Mucosa of rectum (tissue), 2 donors: ENCODE data around the gene SMPD1.
A peak's percentile ranks its signal among the peaks of the same experiment; 100 is the strongest.

Experiments used
- H3K27ac ChIP-seq, 2 donors: one replicate each; pipeline ENCODE4 v1.7.0; 2013; ENCODE audit warnings: inconsistent platforms in 2 of 2, low read depth in 2 of 2, low read length in 2 of 2
- H3K27me3 ChIP-seq, 2 donors: one replicate each; pipeline ENCODE4 v1.7.0; 2013; ENCODE audit warnings: low read length in 2 of 2; ENCODE audit not compliant: control insufficient read depth in 2 of 2, insufficient read depth in 2 of 2
- H3K36me3 ChIP-seq, 2 donors: one replicate each; pipeline ENCODE4 v1.7.0; 2013; ENCODE audit warnings: low read length in 2 of 2; ENCODE audit not compliant: control insufficient read depth in 2 of 2, insufficient read depth in 2 of 2
- H3K4me1 ChIP-seq, 2 donors: one replicate each; pipeline ENCODE4 v1.7.0; 2013; ENCODE audit warnings: low read length in 2 of 2, mild to moderate bottlenecking in 1 of 2; ENCODE audit not compliant: control insufficient read depth in 2 of 2, insufficient read depth in 2 of 2
- H3K4me3 ChIP-seq, 2 donors: one replicate each; pipeline ENCODE4 v1.7.0; 2013; ENCODE audit warnings: low read length in 2 of 2
- H3K9ac ChIP-seq, 2 donors: one replicate each; pipeline ENCODE4 v1.7.0; 2013; ENCODE audit warnings: low read length in 2 of 2, low read depth in 1 of 2, mild to moderate bottlenecking in 1 of 2
- H3K9me3 ChIP-seq, 2 donors: one replicate each; pipeline ENCODE4 v1.7.0; 2013; ENCODE audit warnings: low read length in 2 of 2; ENCODE audit not compliant: control insufficient read depth in 2 of 2
- donor health status: healthy.
- donor health status: Normal muscosa, but diverticular disease.

Gene SMPD1

GRCh38 chr11:6389905-6390717, at the start of gene SMPD1:
SMPD1 (plus strand) TSS chr11:6390474; CDS start chr11:6390599, 125 bp downstream.
- H3K27me3 ChIP-seq, result no peaks in the 10 kb centered on the region
- peaks cover 2% of the 10 kb centered on the region in 2 donors for H3K36me3 ChIP-seq
- no peaks in the 10 kb centered on the region for H3K9me3 ChIP-seq
- H3K4me3 ChIP-seq, result peak within 1 kb of the TSS; percentile 79 to 90
- peak within 1 kb of the TSS; percentile 93 to 97 for H3K27ac ChIP-seq
- H3K9ac ChIP-seq, result peak within 1 kb of the TSS; percentile 82 to 89
- H3K4me1 ChIP-seq, result peaks cover 21 to 31% of the 10 kb centered on the region in 2 donors

DNA sequence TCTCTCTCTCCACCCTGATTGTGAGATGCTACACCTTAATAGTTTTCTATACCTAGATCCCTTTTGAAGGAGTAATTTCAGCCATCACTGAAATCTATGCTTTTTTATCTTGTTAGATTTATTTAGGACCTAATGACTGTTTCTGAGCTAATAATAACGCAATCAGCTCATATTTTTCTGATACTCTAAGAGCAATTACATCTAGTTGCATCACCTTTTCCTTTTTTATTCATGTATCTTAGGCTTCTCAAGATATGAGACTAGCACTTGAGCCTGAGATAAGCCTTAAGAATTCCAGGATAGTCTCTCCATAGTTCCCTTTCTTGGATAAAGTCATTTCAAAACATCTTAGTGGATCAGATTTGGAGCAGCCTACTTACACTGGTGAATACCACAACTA, 44.9 kb upstream of the SMPD1 start:
- Histone ChIP-seq H3K9ac (no peak overlapping the region), H3K27me3 (no peaks in the 10 kb centered on the region), H3K4me1 (no peaks in the 10 kb centered on the region), H3K9me3 (no peaks in the 10 kb centered on the region), H3K4me3 (no peak overlapping the region), H3K27ac (no peak overlapping the region), H3K36me3 (no peaks in the 10 kb centered on the region)

DNA sequence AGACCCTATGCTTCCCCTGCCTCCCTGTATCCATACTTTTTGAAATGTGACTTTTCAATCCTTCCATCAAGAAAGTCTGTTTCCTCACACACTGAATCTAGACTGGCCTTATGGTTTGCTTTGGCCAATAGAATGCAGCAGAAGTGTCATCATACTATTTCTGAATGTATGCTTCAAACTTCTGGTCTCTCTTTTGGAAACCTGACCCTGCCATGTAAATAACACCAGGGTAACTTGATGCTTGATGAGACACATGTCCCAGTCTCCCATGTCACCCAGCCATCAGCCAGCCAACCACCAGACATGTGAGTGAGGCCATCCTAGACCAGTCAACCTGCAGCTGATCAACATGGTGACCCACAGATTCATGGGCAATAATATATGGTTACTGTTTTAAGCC, 40.2 kb upstream of the SMPD1 start:
- no peaks in the 10 kb centered on the region for H3K9me3 ChIP-seq

GRCh38 chr11:6350486-6350885, 39.8 kb upstream of the SMPD1 start:
- H3K4me1 ChIP-seq, result no peaks in the 10 kb centered on the region
- H3K9me3 ChIP-seq, result no peaks in the 10 kb centered on the region
- no peaks in the 10 kb centered on the region for H3K27me3 ChIP-seq
- no peak overlapping the region for H3K4me3 ChIP-seq
- H3K9ac ChIP-seq, result no peak overlapping the region
- no peak overlapping the region for H3K27ac ChIP-seq
- H3K36me3 ChIP-seq, result no peaks in the 10 kb centered on the region

More for the DNA sequence above, 40.2 kb upstream of the SMPD1 start:
- no peaks in the 10 kb centered on the region for H3K36me3 ChIP-seq
- H3K9ac ChIP-seq, result no peak overlapping the region
- no peak overlapping the region for H3K27ac ChIP-seq
- no peak overlapping the region for H3K4me3 ChIP-seq
- no peaks in the 10 kb centered on the region for H3K27me3 ChIP-seq
- no peaks in the 10 kb centered on the region for H3K4me1 ChIP-seq

DNA sequence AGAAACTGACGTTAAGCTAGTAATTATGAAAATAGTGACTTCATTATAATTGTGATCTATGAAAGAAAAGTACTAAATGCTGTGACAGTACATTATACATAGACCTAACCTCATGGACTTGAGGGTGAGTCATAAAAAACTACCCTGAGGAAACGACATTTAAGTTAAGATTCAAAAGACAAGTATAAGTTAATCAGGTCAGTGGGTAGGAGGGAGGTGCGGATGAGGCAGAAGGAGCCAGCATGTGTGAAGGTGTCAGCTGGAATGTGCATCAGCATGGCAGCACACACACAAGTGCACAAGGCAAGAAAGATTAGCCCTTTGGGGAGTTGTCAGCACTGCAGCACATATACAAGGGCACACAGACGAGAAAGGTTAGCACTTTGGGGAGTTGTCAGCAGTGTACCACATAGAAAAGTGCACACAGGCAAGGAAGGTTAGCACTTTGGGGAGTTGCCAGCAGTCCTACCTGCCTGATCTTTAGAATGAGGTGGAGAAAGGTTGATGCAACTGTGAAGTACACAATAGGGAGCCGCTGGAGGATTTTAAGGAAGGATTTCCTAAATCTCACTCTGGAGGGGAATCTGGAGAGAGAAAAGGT, 38.4 kb upstream of the SMPD1 start:
- H3K4me1 ChIP-seq, result no peaks in the 10 kb centered on the region
- no peaks in the 10 kb centered on the region for H3K9me3 ChIP-seq
- no peaks in the 10 kb centered on the region for H3K36me3 ChIP-seq
- no peak overlapping the region for H3K4me3 ChIP-seq
- no peak overlapping the region for H3K9ac ChIP-seq
- H3K27ac ChIP-seq, result no peak overlapping the region
- no peaks in the 10 kb centered on the region for H3K27me3 ChIP-seq

DNA sequence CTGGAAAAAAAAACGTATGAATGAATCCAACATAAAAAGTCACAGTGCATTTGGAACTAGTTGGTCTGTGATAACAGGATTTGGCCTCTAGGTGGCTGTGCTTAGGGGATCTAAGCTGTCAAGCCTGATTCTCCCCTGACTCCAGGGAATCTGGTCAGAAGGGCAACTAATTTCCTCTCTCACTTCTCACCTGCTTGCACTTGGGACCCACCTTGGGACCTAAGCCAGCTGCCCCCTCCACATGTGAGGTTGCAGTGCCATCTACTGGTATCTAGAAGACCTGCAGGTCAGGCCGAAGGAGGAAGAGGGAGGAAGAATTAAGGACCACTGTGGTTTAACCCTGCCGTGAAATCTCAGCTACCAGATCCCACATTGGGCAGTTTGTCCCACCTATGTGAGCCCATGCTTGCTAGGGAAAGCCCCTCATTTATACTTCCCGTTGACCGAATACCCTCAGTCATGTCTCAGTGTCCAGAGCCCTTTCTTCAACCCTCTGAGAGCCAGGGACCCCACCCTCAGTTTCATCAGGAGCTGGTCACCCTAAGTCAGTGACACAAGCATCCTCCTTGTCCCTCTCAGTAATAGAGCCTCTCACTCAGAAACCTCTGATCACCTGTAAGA, 36.8 kb upstream of the SMPD1 start:
- no peaks in the 10 kb centered on the region for H3K36me3 ChIP-seq
- no peaks in the 10 kb centered on the region for H3K27me3 ChIP-seq
- H3K9me3 ChIP-seq, result no peaks in the 10 kb centered on the region
- H3K9ac ChIP-seq, result no peak overlapping the region
- H3K27ac ChIP-seq, result no peak overlapping the region
- no peaks in the 10 kb centered on the region for H3K4me1 ChIP-seq
- H3K4me3 ChIP-seq, result no peak overlapping the region

DNA sequence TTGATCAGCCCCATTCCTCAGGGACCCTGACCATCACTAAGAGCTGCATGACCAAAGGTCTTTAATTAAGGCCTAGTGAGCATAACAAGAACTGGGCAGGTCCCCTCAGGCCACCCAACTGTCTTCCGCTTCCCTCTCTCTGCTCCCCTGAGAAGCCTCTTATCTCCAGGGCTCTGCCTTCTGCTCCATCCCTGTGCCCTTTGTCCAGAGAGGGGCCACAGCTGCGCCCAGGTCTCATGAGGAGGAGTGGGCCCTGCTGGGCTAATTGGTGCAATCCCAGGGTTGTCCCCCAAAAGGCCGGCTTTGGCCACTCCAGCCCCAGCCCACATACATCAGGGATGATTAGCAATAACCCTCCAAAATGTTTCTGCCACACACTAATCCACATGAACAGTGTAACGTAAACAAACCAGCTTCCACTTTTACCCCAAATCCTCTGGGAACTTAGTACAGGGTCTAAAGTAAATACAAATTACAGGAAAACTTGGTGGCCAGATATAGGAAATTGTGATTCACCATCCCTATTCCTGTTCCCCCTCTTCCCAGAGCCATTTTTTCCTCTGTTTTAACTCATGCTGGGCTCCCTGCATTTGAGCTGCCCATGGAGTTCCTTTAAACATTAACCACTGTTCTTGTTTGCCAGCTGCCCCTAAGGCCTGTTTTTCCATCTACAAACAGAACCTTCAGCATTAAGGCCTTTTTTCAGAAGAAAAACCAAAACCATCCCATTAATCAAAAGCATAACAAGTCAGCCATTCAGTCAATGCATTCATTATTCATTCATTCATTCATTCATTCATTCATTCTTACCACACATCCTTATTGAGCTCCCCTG, 35.4 kb upstream of the SMPD1 start:
- Histone ChIP-seq H3K27me3 (no peaks in the 10 kb centered on the region), H3K4me3 (no peak overlapping the region), H3K27ac (no peak overlapping the region), H3K36me3 (no peaks in the 10 kb centered on the region), H3K9me3 (no peaks in the 10 kb centered on the region), H3K9ac (no peak overlapping the region), H3K4me1 (no peaks in the 10 kb centered on the region)

GRCh38 chr11:6356503-6357055, 33.7 kb upstream of the SMPD1 start:
- Histone ChIP-seq H3K9ac (no peak overlapping the region), H3K4me3 (no peak overlapping the region), H3K27ac (no peak overlapping the region), H3K27me3 (no peaks in the 10 kb centered on the region), H3K4me1 (no peaks in the 10 kb centered on the region), H3K36me3 (no peaks in the 10 kb centered on the region), H3K9me3 (no peaks in the 10 kb centered on the region)

GRCh38 chr11:6357222-6357621, 33.1 kb upstream of the SMPD1 start:
- Histone ChIP-seq H3K9ac (no peak overlapping the region), H3K9me3 (no peaks in the 10 kb centered on the region), H3K36me3 (no peaks in the 10 kb centered on the region), H3K4me1 (no peaks in the 10 kb centered on the region), H3K27me3 (no peaks in the 10 kb centered on the region), H3K4me3 (no peak overlapping the region), H3K27ac (no peak overlapping the region)
